Measurements from ENCODE around the gene RPRD1B.

- TF ChIP-seq, protein P1, sequence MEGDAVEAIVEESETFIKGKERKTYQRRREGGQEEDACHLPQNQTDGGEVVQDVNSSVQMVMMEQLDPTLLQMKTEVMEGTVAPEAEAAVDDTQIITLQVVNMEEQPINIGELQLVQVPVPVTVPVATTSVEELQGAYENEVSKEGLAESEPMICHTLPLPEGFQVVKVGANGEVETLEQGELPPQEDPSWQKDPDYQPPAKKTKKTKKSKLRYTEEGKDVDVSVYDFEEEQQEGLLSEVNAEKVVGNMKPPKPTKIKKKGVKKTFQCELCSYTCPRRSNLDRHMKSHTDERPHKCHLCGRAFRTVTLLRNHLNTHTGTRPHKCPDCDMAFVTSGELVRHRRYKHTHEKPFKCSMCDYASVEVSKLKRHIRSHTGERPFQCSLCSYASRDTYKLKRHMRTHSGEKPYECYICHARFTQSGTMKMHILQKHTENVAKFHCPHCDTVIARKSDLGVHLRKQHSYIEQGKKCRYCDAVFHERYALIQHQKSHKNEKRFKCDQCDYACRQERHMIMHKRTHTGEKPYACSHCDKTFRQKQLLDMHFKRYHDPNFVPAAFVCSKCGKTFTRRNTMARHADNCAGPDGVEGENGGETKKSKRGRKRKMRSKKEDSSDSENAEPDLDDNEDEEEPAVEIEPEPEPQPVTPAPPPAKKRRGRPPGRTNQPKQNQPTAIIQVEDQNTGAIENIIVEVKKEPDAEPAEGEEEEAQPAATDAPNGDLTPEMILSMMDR (IDR thresholded peaks at IDR 0.05) = no peak
- TF ChIP-seq POLR2A (IDR thresholded peaks at IDR 0.05) = no peak
Measured at GRCh38 chr20:38104285-38104684, 70.7 kb downstream of the RPRD1B start.
